VCaP (cell line): ENCODE measurements around the gene MRPL19.

Experiments
- H3K27ac ChIP-seq: fragments of 450-650 bp; 2 replicates; pipeline ENCODE4 v1.5.1; 2017
- CTCF ChIP-seq: fragments of 450-650 bp; conservative IDR thresholded peaks from 2 replicates; pipeline ENCODE4 v1.5.1; 2017; ENCODE audit warnings: mild to moderate bottlenecking, moderate library complexity

Gene MRPL19

GRCh38 chr2:75619956-75620740 lies 26.4 kb upstream of the MRPL19 start:
- TF ChIP-seq CTCF = no peak
- no peak overlapping the region for H3K27ac ChIP-seq

- no peak overlapping the region for H3K27ac ChIP-seq
- TF ChIP-seq CTCF = no peak
Observed at GRCh38 chr2:75621228-75621627, 25.4 kb upstream of the MRPL19 start.

- no peak for TF ChIP-seq CTCF
- no peak overlapping the region for H3K27ac ChIP-seq
Observed at GRCh38 chr2:75622500-75622899, 24.1 kb upstream of the MRPL19 start.

GRCh38 chr2:75622929-75623328 lies 23.7 kb upstream of the MRPL19 start:
- TF ChIP-seq CTCF = no peak
- H3K27ac ChIP-seq = no peak overlapping the region

- H3K27ac ChIP-seq = no peak overlapping the region
- TF ChIP-seq CTCF = peak; percentile 92
Observed at GRCh38 chr2:75627902-75628504, 18.6 kb upstream of the MRPL19 start.

- no peak for TF ChIP-seq CTCF
- H3K27ac ChIP-seq = no peak overlapping the region
Observed at GRCh38 chr2:75632091-75632701, 14.4 kb upstream of the MRPL19 start.

- no peak for TF ChIP-seq CTCF
- no peak overlapping the region for H3K27ac ChIP-seq
Observed at GRCh38 chr2:75632813-75633212, 13.8 kb upstream of the MRPL19 start.
